Keratinocyte (primary cell): ENCODE data around the gene TPM4. TPM values are rescaled to one million over a fixed set of nuclear protein-coding genes. Genes with fewer than 3 reads are reported as not detected.
A peak's percentile ranks its signal among the peaks of the same experiment; 100 is the strongest.

ENCODE experiments used
- DNase-seq: peaks from one replicate; pipeline ENCODE4 v3.0.0-alpha.2; 2011; ENCODE audit warnings: low read depth, missing footprints, low spot score
- FAIRE-seq: peaks from 2 replicates; lab custom pipeline; 2011; peaks lifted over from hg19 to GRCh38; lab: Jason Lieb, UNC
- H2AFZ ChIP-seq: 2 replicates; pipeline ENCODE4 v1.6.0; 2012; ENCODE audit warnings: low read length, control low read depth, inconsistent platforms; ENCODE audit not compliant: control insufficient read depth
- H3K27ac ChIP-seq: 2 replicates; pipeline ENCODE4 v1.5.1; 2011; ENCODE audit warnings: low read length; ENCODE audit not compliant: control insufficient read depth, insufficient read depth
- H3K27me3 ChIP-seq: 3 replicates; pipeline ENCODE4 v1.6.0; 2011; ENCODE audit warnings: low read length; ENCODE audit not compliant: control insufficient read depth, insufficient read depth; ENCODE audit errors: extremely low read depth
- H3K36me3 ChIP-seq, 2 experiments: 2 replicates in 1 of 2; 3 replicates in 1 of 2; pipeline ENCODE4 v1.5.1; 2011; ENCODE audit warnings: low read length in 2 of 2, mild to moderate bottlenecking in 1 of 2; ENCODE audit not compliant: control insufficient read depth in 2 of 2, insufficient read depth in 2 of 2; ENCODE audit errors: extremely low read depth in 1 of 2
- H3K4me1 ChIP-seq: 3 replicates; pipeline ENCODE4 v1.5.1; 2011; ENCODE audit warnings: low read length; ENCODE audit not compliant: control insufficient read depth, insufficient read depth; ENCODE audit errors: extremely low read depth
- H3K4me2 ChIP-seq: 3 replicates; pipeline ENCODE4 v1.6.0; 2011; ENCODE audit warnings: low read depth, low read length; ENCODE audit not compliant: control insufficient read depth, insufficient read depth; ENCODE audit errors: extremely low read depth
- H3K4me3 ChIP-seq, 3 experiments: fragments of 200-600 bp in 1 of 3; sonication (generic) in 1 of 3; 2 replicates in 2 of 3; 3 replicates in 1 of 3; pipeline ENCODE4 v1.5.1; 2011 to 2016; ENCODE audit warnings: low read length in 3 of 3, mild to moderate bottlenecking in 3 of 3, control low read depth in 2 of 3, inconsistent platforms in 1 of 3, low read depth in 1 of 3, mixed read lengths in 1 of 3, mixed run types in 1 of 3, moderate library complexity in 1 of 3; ENCODE audit not compliant: control insufficient read depth in 2 of 3, insufficient read depth in 2 of 3; ENCODE audit errors: extremely low read depth in 1 of 3
- H3K79me2 ChIP-seq: 2 replicates; pipeline ENCODE4 v1.6.0; 2012; ENCODE audit warnings: low read length; ENCODE audit not compliant: control insufficient read depth, insufficient read depth
- H3K9ac ChIP-seq: 3 replicates; pipeline ENCODE4 v1.6.0; 2011; ENCODE audit warnings: low read length; ENCODE audit not compliant: control insufficient read depth, insufficient read depth; ENCODE audit errors: extremely low read depth
- H3K9me1 ChIP-seq: 3 replicates; pipeline ENCODE4 v1.6.0; 2011; ENCODE audit warnings: low read length; ENCODE audit not compliant: control insufficient read depth, insufficient read depth; ENCODE audit errors: extremely low read depth
- H3K9me3 ChIP-seq: 2 replicates; pipeline ENCODE4 v1.5.1; 2012; ENCODE audit warnings: low read depth, low read length; ENCODE audit not compliant: control insufficient read depth
- H4K20me1 ChIP-seq: 3 replicates; pipeline ENCODE4 v1.6.0; 2011; ENCODE audit warnings: low read length; ENCODE audit not compliant: control insufficient read depth, insufficient read depth; ENCODE audit errors: extremely low read depth
- EZH2 ChIP-seq: IDR thresholded peaks from one replicate; pipeline ENCODE4 v1.6.1; 2012; ENCODE audit warnings: inconsistent platforms, mild to moderate bottlenecking, low read length, moderate library complexity
- dilution Hi-C: fragments of 300-500 bp; cut with MboI; formaldehyde crosslinking; loops from one replicate; pipeline ENCODE4 v1.7.0; 2020; ENCODE audit warnings: low sequenced_read_pairs; ENCODE audit not compliant: extremely low pct_ligation_motif_present
- polyA plus RNA-seq, 5 experiments: library from polyadenylated mRNA; depleted of rRNA in 3 of 5; stranded (reverse) in 3 of 5; stranded (forward) in 1 of 5; unstranded in 1 of 5; fragments of >200 nt; gene quantifications; 1 replicate in 1 of 5; 2 replicates in 3 of 5; 3 replicates in 1 of 5; pipeline versions ENCODE4 v1.2.1 to v1.2.3, GENCODE V29; 2011 to 2012; ENCODE audit warnings: missing spikeins in 2 of 5, low read depth in 1 of 5, low replicate concordance in 1 of 5
- TF ChIP-seq, protein P1 (sequence below), 3 experiments: IDR thresholded peaks in 1 of 3; conservative IDR thresholded peaks in 1 of 3; optimal IDR thresholded peaks in 1 of 3; 2 replicates in 2 of 3; 3 replicates in 1 of 3; pipeline versions ENCODE3 to v1.5.1; 2011; ENCODE audit warnings: low read length in 3 of 3, mild to moderate bottlenecking in 3 of 3, moderate library complexity in 2 of 3, control low read depth in 1 of 3, inconsistent platforms in 1 of 3; ENCODE audit not compliant: insufficient read depth in 2 of 3; ENCODE audit errors: extremely low read depth in 1 of 3

TPM4 gene
- polyA plus RNA-seq, 1 donor (not counting 4 experiments of a cell fraction or from before 2014, with no cell fraction given): 646 TPM

DNA sequence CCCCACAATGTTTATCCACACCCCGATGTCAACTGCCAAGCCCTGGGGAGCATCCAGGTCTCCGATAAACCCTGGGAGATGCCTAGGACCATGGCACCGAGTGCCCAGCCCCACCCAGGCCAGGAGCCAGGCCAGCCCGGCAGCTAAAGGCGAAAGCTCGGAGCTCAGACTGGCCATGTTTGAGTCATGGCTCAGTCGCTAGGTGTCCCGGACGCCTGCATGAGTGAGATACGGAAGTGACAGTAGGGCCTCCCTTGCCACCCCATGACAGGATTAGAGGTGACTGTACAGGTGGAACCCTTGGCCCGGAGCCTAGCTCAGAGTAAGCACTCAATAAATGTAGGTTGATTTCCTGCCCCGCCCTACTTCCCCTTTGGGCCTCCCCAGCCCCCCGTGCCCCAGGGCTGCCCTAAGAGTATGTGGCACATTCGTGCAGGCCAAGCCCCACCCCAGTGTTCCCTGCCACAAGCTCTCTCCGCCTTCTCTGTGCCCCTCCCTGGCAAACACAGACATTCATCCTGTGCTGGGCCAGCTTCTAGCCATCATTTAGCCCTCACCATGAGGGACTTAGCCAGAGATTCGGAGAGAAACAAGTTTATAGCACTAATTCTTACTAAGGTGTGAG is 5.8 kb upstream of the TPM4 start:
- H3K9me1 ChIP-seq: peaks cover 4% of the 10 kb centered on the region
- H3K36me3 ChIP-seq: peaks cover 13 to 17% of the 10 kb centered on the region in 2 experiments
- H3K4me2 ChIP-seq: peak overlapping the region; percentile 98
- no peaks in the 10 kb centered on the region for H3K9me3 ChIP-seq
- H3K9ac ChIP-seq: peak overlapping the region; percentile 81
- TF ChIP-seq, protein P1, sequence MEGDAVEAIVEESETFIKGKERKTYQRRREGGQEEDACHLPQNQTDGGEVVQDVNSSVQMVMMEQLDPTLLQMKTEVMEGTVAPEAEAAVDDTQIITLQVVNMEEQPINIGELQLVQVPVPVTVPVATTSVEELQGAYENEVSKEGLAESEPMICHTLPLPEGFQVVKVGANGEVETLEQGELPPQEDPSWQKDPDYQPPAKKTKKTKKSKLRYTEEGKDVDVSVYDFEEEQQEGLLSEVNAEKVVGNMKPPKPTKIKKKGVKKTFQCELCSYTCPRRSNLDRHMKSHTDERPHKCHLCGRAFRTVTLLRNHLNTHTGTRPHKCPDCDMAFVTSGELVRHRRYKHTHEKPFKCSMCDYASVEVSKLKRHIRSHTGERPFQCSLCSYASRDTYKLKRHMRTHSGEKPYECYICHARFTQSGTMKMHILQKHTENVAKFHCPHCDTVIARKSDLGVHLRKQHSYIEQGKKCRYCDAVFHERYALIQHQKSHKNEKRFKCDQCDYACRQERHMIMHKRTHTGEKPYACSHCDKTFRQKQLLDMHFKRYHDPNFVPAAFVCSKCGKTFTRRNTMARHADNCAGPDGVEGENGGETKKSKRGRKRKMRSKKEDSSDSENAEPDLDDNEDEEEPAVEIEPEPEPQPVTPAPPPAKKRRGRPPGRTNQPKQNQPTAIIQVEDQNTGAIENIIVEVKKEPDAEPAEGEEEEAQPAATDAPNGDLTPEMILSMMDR (optimal IDR thresholded peaks at IDR 0.05 in 1 of 3, IDR thresholded peaks at IDR 0.05 in 1 of 3, conservative IDR thresholded peaks at IDR 0.05 in 1 of 3; ENCODE audit: extremely low read depth in 1 of 3, insufficient read depth in 2 of 3, low read length in 3 of 3): peak in 2 of 3 experiments; percentile 3 to 13
- TF ChIP-seq EZH2: no peak
- H2AFZ ChIP-seq: peak overlapping the region; percentile 56
- H3K4me1 ChIP-seq: peaks cover 29% of the 10 kb centered on the region
- FAIRE-seq (no peak), DNase-seq (peak; percentile 76)
- H3K27ac ChIP-seq: peak overlapping the region; percentile 78
- dilution Hi-C loops: no loop called here
- H3K4me3 ChIP-seq: peak overlapping the region; percentile 85 to 96 (median 91)
- no peaks in the 10 kb centered on the region for H3K27me3 ChIP-seq
- H3K79me2 ChIP-seq: peaks cover 32% of the 10 kb centered on the region
- peaks cover 2% of the 10 kb centered on the region for H4K20me1 ChIP-seq

DNA sequence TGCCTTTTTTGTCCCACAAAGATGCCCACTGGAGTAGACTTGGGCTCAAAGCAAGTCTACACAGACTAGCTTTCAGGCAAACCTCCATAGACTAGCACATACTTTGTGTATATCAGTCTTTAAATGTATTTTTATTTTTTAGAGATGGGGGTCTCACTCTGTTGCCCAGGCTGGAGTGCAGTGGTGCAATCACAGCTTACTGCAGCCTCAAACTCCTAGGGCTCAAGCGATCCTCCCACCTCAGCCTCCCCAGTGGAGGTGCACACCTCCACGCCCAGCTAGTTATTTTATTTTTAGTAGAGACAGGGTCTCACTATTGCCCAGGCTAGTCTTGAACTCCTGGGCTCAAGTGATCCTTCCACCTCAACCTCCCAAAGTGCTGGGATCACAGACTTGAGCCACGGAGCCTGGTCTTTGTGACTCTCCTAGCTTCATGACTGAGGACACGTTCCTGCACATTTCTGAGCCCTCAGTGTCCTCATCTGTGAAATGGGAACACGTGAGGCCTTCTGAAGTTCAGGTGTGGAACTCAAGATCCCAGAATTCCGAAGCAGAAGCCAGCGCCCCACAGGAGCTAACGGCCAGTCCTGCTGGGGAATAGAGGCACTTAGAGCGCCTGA is 5.1 kb upstream of the TPM4 start:
- Histone ChIP-seq H3K4me1 (peaks cover 33% of the 10 kb centered on the region), H4K20me1 (peaks cover 2% of the 10 kb centered on the region), H3K4me3 (no peak overlapping the region), H3K9me1 (peaks cover 4% of the 10 kb centered on the region), H3K27me3 (no peaks in the 10 kb centered on the region), H3K79me2 (peaks cover 32% of the 10 kb centered on the region), H3K27ac (peak overlapping the region; percentile 51), H2AFZ (no peak overlapping the region), H3K9me3 (no peaks in the 10 kb centered on the region), H3K9ac (no peak overlapping the region), H3K4me2 (peak overlapping the region; percentile 98), H3K36me3 (peaks cover 13 to 17% of the 10 kb centered on the region in 2 experiments)
- FAIRE-seq: no peak
- dilution Hi-C loops: no loop called here
- no peak for DNase-seq
- TF ChIP-seq, protein P1 (optimal IDR thresholded peaks at IDR 0.05 in 1 of 3, IDR thresholded peaks at IDR 0.05 in 1 of 3, conservative IDR thresholded peaks at IDR 0.05 in 1 of 3; ENCODE audit: extremely low read depth in 1 of 3, insufficient read depth in 2 of 3, low read length in 3 of 3): no peak
- TF ChIP-seq EZH2: no peak
